PC-9 (cell line): Measurements from ENCODE around the gene INHBE.

Experiments
- EZH2 ChIP-seq: fragments of 200-600 bp; sonication (generic); IDR thresholded peaks from 2 replicates; pipeline ENCODE4 v1.8.0; 2017; ENCODE audit warnings: antibody characterized with exemption, low read depth
- TF ChIP-seq, protein P1 (sequence below): fragments of 200-600 bp; sonication (generic); conservative IDR thresholded peaks from 2 replicates; pipeline ENCODE4 v1.6.1; 2017; ENCODE audit warnings: mixed run types, antibody characterized with exemption, mild to moderate bottlenecking, moderate library complexity

DNA sequence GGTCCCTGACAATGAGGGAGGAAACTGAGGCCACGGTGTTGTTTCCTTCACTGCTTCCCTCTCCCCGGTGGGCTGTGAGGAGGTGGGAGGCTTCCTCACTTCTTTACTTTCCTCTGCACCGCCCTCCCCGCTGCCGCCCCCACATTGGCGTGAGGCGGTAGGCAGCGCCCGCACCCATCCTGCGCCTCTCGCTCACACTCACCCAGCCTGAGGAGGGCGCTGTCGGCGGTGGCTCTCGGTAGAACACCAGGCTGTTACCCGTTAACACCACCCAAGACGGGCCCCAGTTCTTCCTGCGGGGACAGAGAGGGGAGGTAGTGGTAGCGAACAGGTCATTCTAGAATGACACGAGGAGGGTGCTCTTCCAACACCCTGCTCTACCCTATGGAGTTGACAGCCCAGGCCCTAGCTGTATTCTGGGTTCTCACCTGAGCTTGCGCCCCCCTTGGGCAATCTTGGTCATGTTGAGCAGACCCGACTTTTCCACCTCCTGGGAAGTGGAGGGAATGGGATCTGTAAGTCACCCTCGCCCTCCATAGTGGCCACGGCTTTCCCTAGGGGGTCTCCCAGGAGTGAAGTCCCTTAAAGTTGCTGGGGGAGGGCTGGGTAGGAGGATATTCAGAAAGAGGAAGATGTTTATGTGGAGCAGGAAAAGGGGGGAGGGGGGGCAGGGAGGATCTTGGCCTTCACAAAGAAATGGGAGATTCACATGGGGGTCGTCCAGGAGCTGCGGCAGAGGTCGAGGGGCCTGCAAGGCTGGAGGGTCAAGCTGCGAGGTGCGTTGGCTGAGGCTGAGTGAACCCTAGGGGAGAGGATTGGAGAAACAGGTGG is 21.3 kb downstream of the INHBE start:
- TF ChIP-seq, protein P1, sequence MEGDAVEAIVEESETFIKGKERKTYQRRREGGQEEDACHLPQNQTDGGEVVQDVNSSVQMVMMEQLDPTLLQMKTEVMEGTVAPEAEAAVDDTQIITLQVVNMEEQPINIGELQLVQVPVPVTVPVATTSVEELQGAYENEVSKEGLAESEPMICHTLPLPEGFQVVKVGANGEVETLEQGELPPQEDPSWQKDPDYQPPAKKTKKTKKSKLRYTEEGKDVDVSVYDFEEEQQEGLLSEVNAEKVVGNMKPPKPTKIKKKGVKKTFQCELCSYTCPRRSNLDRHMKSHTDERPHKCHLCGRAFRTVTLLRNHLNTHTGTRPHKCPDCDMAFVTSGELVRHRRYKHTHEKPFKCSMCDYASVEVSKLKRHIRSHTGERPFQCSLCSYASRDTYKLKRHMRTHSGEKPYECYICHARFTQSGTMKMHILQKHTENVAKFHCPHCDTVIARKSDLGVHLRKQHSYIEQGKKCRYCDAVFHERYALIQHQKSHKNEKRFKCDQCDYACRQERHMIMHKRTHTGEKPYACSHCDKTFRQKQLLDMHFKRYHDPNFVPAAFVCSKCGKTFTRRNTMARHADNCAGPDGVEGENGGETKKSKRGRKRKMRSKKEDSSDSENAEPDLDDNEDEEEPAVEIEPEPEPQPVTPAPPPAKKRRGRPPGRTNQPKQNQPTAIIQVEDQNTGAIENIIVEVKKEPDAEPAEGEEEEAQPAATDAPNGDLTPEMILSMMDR, result no peak
- TF ChIP-seq EZH2, result no peak
